Loucy (cell line): ENCODE measurements around the gene RIMBP2.

Source experiments
- EZH2phosphoT487 ChIP-seq: fragments of 200-600 bp; IDR thresholded peaks from 2 replicates; pipeline ENCODE4 v1.6.1; 2018; ENCODE audit warnings: antibody characterized with exemption, mild to moderate bottlenecking, moderate library complexity, borderline replicate concordance
- TF ChIP-seq, protein P1 (sequence below): fragments of 200-600 bp; sonication (generic); conservative IDR thresholded peaks from 2 replicates; pipeline ENCODE4 v1.5.1; 2014; ENCODE audit warnings: mild to moderate bottlenecking, antibody characterized with exemption, low read length

GRCh38 chr12:130711756-130712155 lies 4.3 kb downstream of the RIMBP2 start:
- TF ChIP-seq, protein P1, sequence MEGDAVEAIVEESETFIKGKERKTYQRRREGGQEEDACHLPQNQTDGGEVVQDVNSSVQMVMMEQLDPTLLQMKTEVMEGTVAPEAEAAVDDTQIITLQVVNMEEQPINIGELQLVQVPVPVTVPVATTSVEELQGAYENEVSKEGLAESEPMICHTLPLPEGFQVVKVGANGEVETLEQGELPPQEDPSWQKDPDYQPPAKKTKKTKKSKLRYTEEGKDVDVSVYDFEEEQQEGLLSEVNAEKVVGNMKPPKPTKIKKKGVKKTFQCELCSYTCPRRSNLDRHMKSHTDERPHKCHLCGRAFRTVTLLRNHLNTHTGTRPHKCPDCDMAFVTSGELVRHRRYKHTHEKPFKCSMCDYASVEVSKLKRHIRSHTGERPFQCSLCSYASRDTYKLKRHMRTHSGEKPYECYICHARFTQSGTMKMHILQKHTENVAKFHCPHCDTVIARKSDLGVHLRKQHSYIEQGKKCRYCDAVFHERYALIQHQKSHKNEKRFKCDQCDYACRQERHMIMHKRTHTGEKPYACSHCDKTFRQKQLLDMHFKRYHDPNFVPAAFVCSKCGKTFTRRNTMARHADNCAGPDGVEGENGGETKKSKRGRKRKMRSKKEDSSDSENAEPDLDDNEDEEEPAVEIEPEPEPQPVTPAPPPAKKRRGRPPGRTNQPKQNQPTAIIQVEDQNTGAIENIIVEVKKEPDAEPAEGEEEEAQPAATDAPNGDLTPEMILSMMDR, result no peak
- TF ChIP-seq EZH2phosphoT487, result no peak
